AML-193 (cell line): ENCODE results near the gene AGPS.

Experiments
- DNase-seq, 2 experiments: peaks; one replicate each; lab custom pipeline; 2025; lab: John Stamatoyannopoulos, UW

Gene AGPS

DNA sequence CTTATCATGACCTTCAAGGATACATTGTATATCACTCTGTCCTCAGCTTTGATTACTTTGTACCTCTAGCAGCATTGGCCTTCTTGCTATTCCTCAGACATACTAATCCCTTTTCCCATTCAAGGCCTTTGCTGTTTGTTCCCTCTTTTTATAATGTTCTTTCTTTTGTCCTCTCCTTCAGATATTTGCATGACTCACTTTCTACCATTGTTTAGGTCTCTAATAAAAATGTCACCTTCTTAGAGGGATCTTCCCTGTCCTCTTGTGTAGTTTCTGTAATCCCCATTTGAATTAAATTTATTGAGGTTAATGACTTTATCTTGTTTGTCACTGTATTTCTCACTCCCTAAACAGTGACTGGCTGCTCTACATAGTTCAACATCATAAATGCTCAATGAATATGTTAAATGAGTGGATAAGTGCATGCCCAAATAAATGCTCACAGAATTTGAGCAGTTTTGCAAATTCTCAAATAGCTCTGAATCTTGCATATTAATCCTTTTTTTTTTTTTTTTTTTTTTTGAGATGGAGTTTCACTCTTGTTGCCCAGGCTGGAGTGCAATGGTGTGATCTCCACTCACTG, 135.9 kb downstream of the AGPS start:
- DNase-seq: no peak

- no peak for DNase-seq
Observed at GRCh38 chr2:177529166-177529565, 136.6 kb downstream of the AGPS start.

DNA sequence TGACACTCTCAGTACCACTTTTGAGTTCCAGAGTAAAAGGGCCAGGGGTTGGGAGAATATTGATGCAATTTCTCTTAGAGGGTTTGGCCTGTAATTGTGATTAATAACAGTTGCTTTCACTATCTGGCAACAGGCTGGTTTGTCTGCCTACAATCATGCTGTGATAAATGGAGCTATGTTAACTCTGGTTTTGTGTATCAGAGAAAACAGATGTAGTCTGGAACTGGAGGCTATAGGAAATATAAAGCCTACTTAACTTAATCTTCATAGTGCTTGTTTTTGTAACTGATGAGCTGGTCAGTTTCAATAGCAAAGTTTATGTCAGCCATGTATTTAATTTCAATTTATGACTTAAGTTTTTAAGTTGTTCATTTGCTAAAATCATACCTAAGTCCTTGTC, 138.0 kb downstream of the AGPS start:
- DNase-seq: no peak

DNA sequence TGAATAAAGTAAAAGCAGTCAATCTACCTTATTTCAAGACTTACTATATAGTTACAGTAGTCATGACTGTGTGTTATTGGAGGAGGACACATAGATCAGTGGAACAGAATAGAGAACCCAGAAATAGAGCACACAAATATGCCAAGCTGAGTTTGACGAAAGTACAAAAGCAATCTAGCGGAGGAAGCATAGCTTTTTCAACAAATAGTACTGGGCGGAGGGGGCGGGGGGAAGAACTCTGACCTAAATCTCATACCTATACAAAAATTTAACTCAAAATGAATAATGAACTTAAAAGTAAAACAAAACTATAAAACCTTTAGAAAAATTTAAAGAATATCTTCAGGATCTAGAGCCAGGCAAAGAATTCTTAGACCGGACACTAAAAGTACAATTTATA, 139.1 kb downstream of the AGPS start:
- DNase-seq: no peak

DNA sequence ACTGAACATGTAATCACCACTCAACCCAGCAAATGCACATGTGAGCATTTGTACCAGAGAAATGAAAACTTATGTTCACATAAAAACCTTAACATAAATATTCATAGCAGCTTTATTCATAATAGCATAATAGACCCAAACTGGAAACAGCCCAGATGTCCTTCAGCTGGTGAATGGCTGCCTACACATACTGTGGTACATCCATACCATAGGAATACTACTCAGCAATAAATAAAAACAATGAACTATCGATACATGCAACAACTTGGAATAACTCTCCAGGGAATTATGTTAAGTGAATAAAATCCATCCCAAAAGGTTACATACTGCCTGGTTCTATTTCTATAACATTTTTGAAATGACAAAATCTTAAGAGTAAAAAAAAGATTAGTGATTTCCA, 140.0 kb downstream of the AGPS start:
- no peak for DNase-seq

GRCh38 chr2:177533253-177533652, 140.7 kb downstream of the AGPS start:
- DNase-seq: no peak

GRCh38 chr2:177535000-177535399, 142.4 kb downstream of the AGPS start:
- no peak for DNase-seq

DNA sequence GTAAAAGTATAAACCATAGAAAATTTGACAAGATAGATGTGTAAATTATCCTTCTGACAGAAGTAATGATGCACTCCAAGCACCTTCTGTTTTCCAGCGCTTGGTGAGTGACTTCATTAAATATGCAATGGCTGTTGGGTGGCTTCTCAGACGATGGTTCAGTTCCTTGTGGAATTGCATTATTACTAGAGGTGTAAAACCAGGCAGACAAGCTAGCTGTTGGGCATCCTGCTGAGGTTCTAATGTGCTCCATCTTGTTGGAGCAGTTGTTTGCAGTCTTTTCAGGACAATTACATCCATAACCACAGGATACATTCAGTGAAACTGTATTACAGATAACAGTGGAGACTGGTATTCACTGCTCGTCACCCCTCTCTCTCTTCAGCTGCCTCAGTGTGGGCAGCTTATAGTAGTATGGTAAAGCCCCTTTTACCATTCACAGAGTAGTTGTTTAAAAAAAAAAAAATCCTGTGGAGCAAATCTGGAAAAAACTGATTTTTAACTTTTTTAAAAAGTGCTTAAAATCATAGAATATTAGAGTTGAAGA, 143.5 kb downstream of the AGPS start:
- no peak for DNase-seq

GRCh38 chr2:177537213-177537612, 144.6 kb downstream of the AGPS start:
- no peak for DNase-seq

- DNase-seq: no peak
Observed at GRCh38 chr2:177537636-177538035, 145.1 kb downstream of the AGPS start.

GRCh38 chr2:177538323-177538722, 145.8 kb downstream of the AGPS start:
- no peak for DNase-seq

- DNase-seq: no peak
Observed at GRCh38 chr2:177540283-177540682, 147.7 kb downstream of the AGPS start.

DNA sequence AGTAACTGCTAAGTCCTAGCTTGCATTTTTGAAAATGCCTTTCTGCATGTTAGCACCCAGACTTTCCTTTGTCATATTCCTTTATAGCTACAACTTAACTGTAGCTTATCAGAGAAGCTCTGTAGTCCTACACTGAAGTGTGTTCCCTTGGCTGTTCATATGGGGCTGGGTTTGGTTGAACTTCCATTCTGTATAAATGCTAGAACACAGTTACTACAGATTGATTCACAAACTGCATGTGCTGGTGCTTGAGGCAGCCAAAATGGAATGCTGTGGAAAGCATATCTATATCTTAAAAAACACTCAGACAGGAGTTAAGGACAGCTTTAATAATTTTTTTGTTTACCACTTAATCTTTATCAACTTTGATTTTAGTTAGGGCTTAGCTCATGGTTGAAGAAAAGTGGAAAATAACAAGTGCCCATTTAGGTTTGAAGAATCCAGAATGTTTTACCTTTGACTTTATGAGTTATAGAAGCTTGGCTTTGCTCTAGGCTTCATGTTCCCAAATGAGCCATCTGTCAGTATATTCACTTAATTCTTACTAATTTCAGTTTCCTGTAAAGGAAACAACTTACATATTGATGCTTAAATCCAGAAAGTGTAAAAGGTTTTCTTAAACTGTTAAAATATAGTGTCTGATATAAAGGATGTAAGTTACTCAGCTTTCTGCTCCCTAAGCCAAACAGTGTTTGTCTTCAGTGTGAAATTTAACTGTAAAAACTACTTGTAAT, 148.9 kb downstream of the AGPS start:
- DNase-seq: no peak

GRCh38 chr2:177542396-177542795, 149.8 kb downstream of the AGPS start:
- DNase-seq: no peak

GRCh38 chr2:177543007-177543760, 150.6 kb downstream of the AGPS start:
- no peak for DNase-seq

GRCh38 chr2:177545143-177545542, 152.6 kb downstream of the AGPS start:
- DNase-seq: no peak

DNA sequence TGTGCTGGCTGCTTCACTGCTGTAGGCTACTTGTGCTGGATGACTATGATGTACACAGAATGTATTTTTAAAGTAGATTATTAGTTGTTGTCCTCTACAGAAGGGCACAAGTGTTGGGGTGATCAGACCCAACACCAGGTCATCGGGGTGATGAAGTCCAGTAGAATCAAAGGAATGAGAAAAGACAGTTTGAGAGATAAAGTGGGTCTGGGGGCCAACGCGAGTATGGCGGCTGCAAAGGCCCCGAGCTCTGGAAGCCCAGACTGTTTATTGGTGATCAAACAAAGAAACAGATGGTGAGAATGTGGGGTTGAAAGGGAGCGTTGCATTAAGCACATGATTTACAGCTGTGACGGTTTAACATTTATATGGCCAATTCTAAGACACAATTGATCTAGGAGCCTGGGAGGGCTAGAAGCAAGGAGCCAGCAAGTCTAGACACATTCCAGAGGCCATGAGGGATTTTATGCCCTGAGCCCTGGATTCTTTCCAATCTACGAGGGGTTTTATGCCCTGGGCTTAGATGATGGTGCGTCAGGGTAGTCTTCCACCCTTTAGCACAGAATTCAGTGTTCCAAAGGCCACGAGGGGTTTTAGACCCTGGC, 153.5 kb downstream of the AGPS start:
- DNase-seq: no peak

- no peak for DNase-seq
Observed at GRCh38 chr2:177547122-177547521, 154.5 kb downstream of the AGPS start.

GRCh38 chr2:177547772-177548171, 155.2 kb downstream of the AGPS start:
- no peak for DNase-seq

DNA sequence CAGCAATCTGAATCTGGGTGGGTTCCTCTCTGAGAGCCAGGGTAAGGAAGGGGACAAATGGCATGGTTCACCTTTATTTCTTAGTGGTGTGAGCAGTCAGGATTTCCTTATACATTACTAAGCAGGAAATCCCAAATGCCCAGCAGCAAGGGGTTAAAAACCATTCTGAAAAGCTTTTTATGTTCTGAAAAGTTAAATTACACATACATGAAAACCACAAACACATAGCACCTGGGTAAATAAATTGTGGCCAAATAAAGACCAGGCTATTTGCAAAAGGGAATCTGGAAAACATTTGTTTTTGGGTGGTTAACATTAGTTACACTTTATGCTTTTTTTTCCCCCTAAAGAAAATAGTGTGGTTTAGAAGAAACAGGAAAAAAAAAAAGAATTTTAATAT, 156.1 kb downstream of the AGPS start:
- DNase-seq: no peak

GRCh38 chr2:177549171-177549570, 156.6 kb downstream of the AGPS start:
- no peak for DNase-seq
